H1 (cell line): ENCODE measurements around the gene ITPKB. TPM values are rescaled to one million over a fixed set of nuclear protein-coding genes. Genes with fewer than 3 reads are reported as not detected.

Experiments
- CTCF ChIA-PET: fragments of 300-600 bp; sonication (Branson Sonifier 250); formaldehyde crosslinking; loops from one replicate; lab custom pipeline; 2021; ENCODE audit not compliant: partially characterized antibody; lab: Charles Lee
- POLR2A ChIA-PET: fragments of 300-600 bp; sonication (Branson Sonifier 250); formaldehyde crosslinking; loops from one replicate; lab custom pipeline; 2021; ENCODE audit warnings: inconsistent platforms; ENCODE audit not compliant: partially characterized antibody; lab: Charles Lee
- DNase-seq, 2 experiments: peaks; one replicate each; pipeline versions ENCODE4 v3.0.0 to v3.0.0-alpha.2; 2010 to 2022; ENCODE audit warnings: low spot score in 2 of 2, low read depth in 1 of 2, mixed read lengths in 1 of 2
- FAIRE-seq: peaks from 2 replicates; lab custom pipeline; 2011; peaks lifted over from hg19 to GRCh38; lab: Jason Lieb, UNC
- H2AFZ ChIP-seq: 2 replicates; pipeline ENCODE4 v1.8.1; 2012; ENCODE audit warnings: low read length, inconsistent platforms
- H2AK5ac ChIP-seq: 2 replicates; pipeline ENCODE4 v1.6.1; 2013; ENCODE audit warnings: low read depth, low read length
- H2BK120ac ChIP-seq: replicated peaks from 2 replicates; pipeline ENCODE3; 2013; ENCODE audit warnings: low read depth, low read length, inconsistent platforms
- H2BK12ac ChIP-seq: 2 replicates; pipeline ENCODE4 v1.6.1; 2013; ENCODE audit warnings: low read depth, low read length
- H2BK15ac ChIP-seq: 2 replicates; pipeline ENCODE4 v1.6.1; 2013; ENCODE audit warnings: low read length
- H2BK20ac ChIP-seq: 2 replicates; pipeline ENCODE4 v1.6.1; 2013; ENCODE audit warnings: low read length
- H2BK5ac ChIP-seq: 2 replicates; pipeline ENCODE4 v1.6.1; 2013; ENCODE audit warnings: low read depth, low read length
- H3K14ac ChIP-seq: 2 replicates; pipeline ENCODE4 v1.6.1; 2013; ENCODE audit warnings: inconsistent platforms; ENCODE audit not compliant: insufficient read length
- H3K18ac ChIP-seq: 2 replicates; pipeline ENCODE4 v1.6.1; 2013; ENCODE audit warnings: low read length; ENCODE audit errors: extremely low read depth
- H3K23ac ChIP-seq: 2 replicates; pipeline ENCODE4 v1.6.1; 2013; ENCODE audit warnings: inconsistent platforms; ENCODE audit not compliant: insufficient read length
- H3K23me2 ChIP-seq: 2 replicates; pipeline ENCODE4 v1.6.1; 2013; ENCODE audit warnings: low read depth, low read length
- H3K27ac ChIP-seq: 2 replicates; pipeline ENCODE4 v1.6.1; 2011; ENCODE audit warnings: low read depth, low read length, inconsistent platforms
- H3K27me3 ChIP-seq, 4 experiments: replicated peaks in 1 of 4; 1 replicate in 1 of 4; 2 replicates in 3 of 4; pipeline versions ENCODE4 v1.6.1 to v1.8.1; 2011 to 2013; ENCODE audit warnings: low read length in 3 of 4, mild to moderate bottlenecking in 3 of 4, inconsistent platforms in 2 of 4, mixed read lengths in 2 of 4, moderate library complexity in 1 of 4; ENCODE audit not compliant: control insufficient read depth in 3 of 4, insufficient read depth in 3 of 4; ENCODE audit errors: extremely low read depth in 1 of 4
- H3K36me3 ChIP-seq, 4 experiments: 2 replicates each; pipeline versions ENCODE4 v1.6.1 to v1.8.1; 2011 to 2013; ENCODE audit warnings: mild to moderate bottlenecking in 4 of 4, low read length in 3 of 4, moderate library complexity in 2 of 4, control low read depth in 1 of 4, inconsistent platforms in 1 of 4; ENCODE audit not compliant: insufficient read depth in 4 of 4, control insufficient read depth in 2 of 4
- H3K4ac ChIP-seq: replicated peaks from 2 replicates; pipeline ENCODE3; 2013; ENCODE audit warnings: low read length, low read depth, mixed read lengths, inconsistent platforms; ENCODE audit not compliant: insufficient read length
- H3K4me1 ChIP-seq, 4 experiments: replicated peaks in 1 of 4; 1 replicate in 1 of 4; 2 replicates in 3 of 4; pipeline versions ENCODE4 v1.6.1 to v1.8.1; 2011 to 2013; ENCODE audit warnings: low read length in 3 of 4, inconsistent platforms in 2 of 4, mixed read lengths in 1 of 4; ENCODE audit not compliant: insufficient read depth in 4 of 4, control insufficient read depth in 3 of 4
- H3K4me2 ChIP-seq, 2 experiments: 2 replicates each; pipeline versions ENCODE4 v1.6.1 to v1.8.1; 2011 to 2013; ENCODE audit warnings: low read depth in 2 of 2, low read length in 2 of 2, control low read depth in 1 of 2, inconsistent platforms in 1 of 2, mild to moderate bottlenecking in 1 of 2; ENCODE audit not compliant: insufficient read depth in 1 of 2
- H3K4me3 ChIP-seq, 4 experiments: fragments of 200-600, 300-600 bp in 1 of 4; sonication (generic), shearing (Covaris generic), sonication (Bioruptor Twin) in 1 of 4; 2 replicates each; pipeline versions ENCODE4 v1.5.1 to v1.8.1; 2011 to 2016; ENCODE audit warnings: low read length in 4 of 4, low read depth in 3 of 4, control low read depth in 2 of 4, inconsistent platforms in 2 of 4, mild to moderate bottlenecking in 2 of 4, mixed read lengths in 1 of 4, moderate library complexity in 1 of 4; ENCODE audit not compliant: insufficient read depth in 2 of 4; ENCODE audit errors: extremely low read depth in 1 of 4
- H3K56ac ChIP-seq: replicated peaks from 2 replicates; pipeline ENCODE3; 2013; ENCODE audit warnings: low read depth, mild to moderate bottlenecking, mixed read lengths, low read length, inconsistent platforms; ENCODE audit not compliant: insufficient read length
- H3K79me1 ChIP-seq: 2 replicates; pipeline ENCODE4 v1.6.1; 2013; ENCODE audit warnings: low read depth, low read length, control low read depth
- H3K79me2 ChIP-seq, 2 experiments: 2 replicates each; pipeline versions ENCODE4 v1.6.1 to v1.8.1; 2012 to 2013; ENCODE audit warnings: low read length in 2 of 2, mild to moderate bottlenecking in 2 of 2, inconsistent platforms in 1 of 2; ENCODE audit not compliant: insufficient read depth in 2 of 2, control insufficient read depth in 1 of 2
- H3K9ac ChIP-seq, 4 experiments: replicated peaks in 1 of 4; 1 replicate in 1 of 4; 2 replicates in 3 of 4; pipeline versions ENCODE4 v1.6.1 to v1.8.1; 2011 to 2013; ENCODE audit warnings: low read depth in 3 of 4, low read length in 3 of 4, control low read depth in 2 of 4, mild to moderate bottlenecking in 2 of 4, moderate library complexity in 2 of 4, inconsistent platforms in 1 of 4; ENCODE audit errors: extremely low read depth in 1 of 4
- H3K9me3 ChIP-seq, 2 experiments: 2 replicates each; pipeline versions ENCODE4 v1.6.1 to v1.8.1; 2012 to 2013; ENCODE audit warnings: mild to moderate bottlenecking in 2 of 2, moderate library complexity in 2 of 2, control low read depth in 1 of 2, inconsistent platforms in 1 of 2, low read depth in 1 of 2, low read length in 1 of 2, mixed read lengths in 1 of 2; ENCODE audit not compliant: insufficient read depth in 2 of 2
- H4K20me1 ChIP-seq, 2 experiments: replicated peaks in 1 of 2; 2 replicates each; pipeline versions ENCODE3 to v1.8.1; 2011 to 2013; ENCODE audit warnings: inconsistent platforms in 2 of 2, low read length in 2 of 2, mild to moderate bottlenecking in 1 of 2; ENCODE audit not compliant: insufficient read depth in 2 of 2, control insufficient read depth in 1 of 2
- H4K5ac ChIP-seq: 2 replicates; pipeline ENCODE4 v1.6.1; 2013; ENCODE audit warnings: low read length, low read depth, mixed read lengths, inconsistent platforms; ENCODE audit not compliant: insufficient read length
- H4K8ac ChIP-seq: 2 replicates; pipeline ENCODE4 v1.8.0; 2013; ENCODE audit warnings: mild to moderate bottlenecking, moderate library complexity, low read length, inconsistent platforms; ENCODE audit not compliant: insufficient read depth; ENCODE audit errors: extremely low read depth
- H4K91ac ChIP-seq: replicated peaks from 2 replicates; pipeline ENCODE3; 2013; ENCODE audit warnings: low read length, mixed read lengths, inconsistent platforms; ENCODE audit not compliant: insufficient read length
- EGR1 ChIP-seq: IDR thresholded peaks from 2 replicates; pipeline ENCODE4 v1.6.1; 2011; ENCODE audit warnings: low read depth, low read length, borderline replicate concordance
- HDAC2 ChIP-seq, 2 experiments: fragments of 300-600 bp in 1 of 2; sonication (generic) in 1 of 2; IDR thresholded peaks; 2 replicates each; pipeline ENCODE4 v1.6.1; 2011 to 2012; ENCODE audit warnings: low read depth in 2 of 2, low read length in 2 of 2, mild to moderate bottlenecking in 2 of 2, moderate library complexity in 2 of 2, borderline replicate concordance in 1 of 2, inconsistent platforms in 1 of 2
- SP2 ChIP-seq: IDR thresholded peaks from 2 replicates; pipeline ENCODE4 v1.6.1; 2012; ENCODE audit warnings: mild to moderate bottlenecking, low read length, inconsistent platforms
- WGBS, 2 experiments: shearing (Covaris generic) in 1 of 2; methylation state at CpG; one replicate each; pipeline versions ENCODE4 v1.1.6 to v1.1.7; 2013 to 2015; ENCODE audit warnings: low lambda C conversion rate in 2 of 2, mixed read lengths in 2 of 2, inconsistent platforms in 1 of 2, low coverage in 1 of 2, missing lambda C conversion rate in 1 of 2; ENCODE audit not compliant: insufficient replicate concordance in 2 of 2, insufficient coverage in 1 of 2, insufficient read length in 1 of 2; ENCODE audit errors: extremely low coverage in 1 of 2, missing lambda C conversion rate in 1 of 2; 5-methylcytosine and 5-hydroxymethylcytosine counted together
- polyA plus RNA-seq, 7 experiments: library from polyadenylated mRNA; depleted of rRNA in 3 of 7; stranded (reverse) in 5 of 7; unstranded in 2 of 7; fragments of >200 nt in 5 of 7; fragments of 200-250 nt in 2 of 7; gene quantifications; 1 replicate in 5 of 7; 2 replicates in 1 of 7; 4 replicates in 1 of 7; pipeline versions ENCODE4 v1.2.1 to v1.2.3, GENCODE V29; 2011 to 2013; ENCODE audit warnings: missing spikeins in 2 of 7, mixed read lengths in 2 of 7
- total RNA-seq: library from RNA; stranded (reverse); fragmentation: NEBNext Ultra II Directional; extraction: Animal tissue kit (Norgen Biotek cat#: 25700); gene quantifications from 2 replicates; pipeline ENCODE4 v1.2.1, GENCODE V29; 2021

The ITPKB gene
- total and polyA plus RNA-seq, 2 of the 8 experiments (the other 6 are each of a cell fraction or from before 2014, with no cell fraction given), result 1.7 to 4.8 TPM

DNA sequence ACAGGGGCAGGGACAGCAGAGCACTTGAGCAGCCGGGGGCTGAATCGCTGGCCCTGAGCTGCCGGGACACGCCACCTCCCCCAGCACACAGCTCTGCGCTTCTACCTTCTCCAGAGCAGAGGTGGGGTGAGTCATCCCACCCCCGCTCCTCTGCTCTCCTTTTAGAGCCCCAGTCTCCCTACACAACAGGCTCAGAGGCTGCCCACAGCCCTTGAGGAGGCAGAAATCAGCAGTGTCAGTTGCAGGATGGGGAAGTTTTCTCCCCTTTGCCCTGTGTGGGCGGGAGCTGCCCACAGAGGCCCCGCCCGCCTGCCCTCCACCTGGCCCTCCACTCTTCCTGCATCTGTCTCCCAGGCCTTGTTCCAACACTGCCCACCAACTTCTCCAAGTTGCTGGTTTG, 95.9 kb downstream of the ITPKB start:
- H2AK5ac ChIP-seq, result no peak overlapping the region
- no peak overlapping the region; a peak in 1 of 4 replicates for H3K4me2 ChIP-seq
- FAIRE-seq, result no peak

More for the DNA sequence above, 95.9 kb downstream of the ITPKB start:
- H2BK120ac ChIP-seq, result no peak overlapping the region
- no peaks in the 10 kb centered on the region; a peak in 1 of 7 replicates for H3K27me3 ChIP-seq
- H2BK20ac ChIP-seq, result peak overlapping the region; percentile 72; the same call in 1 of the 2 replicates
- 90% methylated on average over 9 of the region's 9 CpGs; no CpG with 5 or more reads in 1 of the 2 experiments for WGBS, 2 experiments
- no peaks in the 10 kb centered on the region for H3K23me2 ChIP-seq
- no peak for TF ChIP-seq HDAC2 (IDR thresholded peaks at IDR 0.05; ENCODE audit: borderline replicate concordance in 1 of 2, low read depth in 2 of 2, low read length in 2 of 2)
- TF ChIP-seq SP2, result no peak
- TF ChIP-seq EGR1, result 0 out of 2 replicates have a peak, but pooled peaks have one; percentile 18
- H2BK12ac ChIP-seq, result no peak overlapping the region
- H3K14ac ChIP-seq, result no peak overlapping the region
- POLR2A ChIA-PET, result no interaction called here
- no peak overlapping the region for H3K27ac ChIP-seq
- CTCF ChIA-PET, result interaction anchor here (0.9 to 3.9 kb wide), 7 partner anchors 9 to 186 kb away, joined by 3 to 17 read pairs (median 5); no protein-coding TSS in a partner anchor
- no peaks in the 10 kb centered on the region for H3K79me2 ChIP-seq
- no peak overlapping the region for H2BK15ac ChIP-seq
- H3K79me1 ChIP-seq, result no peaks in the 10 kb centered on the region
- H3K4ac ChIP-seq, result no peak overlapping the region
- H3K4me3 ChIP-seq, result no peak overlapping the region
- no peak overlapping the region for H2AFZ ChIP-seq
- H3K18ac ChIP-seq, result no peak overlapping the region
- peaks cover 0 to 3% (median 1%) of the 10 kb centered on the region in 4 experiments; a peak in 1 of 7 replicates for H3K4me1 ChIP-seq
- no peak overlapping the region for H3K56ac ChIP-seq
- DNase-seq, result no peak
- no peak overlapping the region for H4K91ac ChIP-seq
- H4K20me1 ChIP-seq, result no peaks in the 10 kb centered on the region
- H3K9me3 ChIP-seq, result no peaks in the 10 kb centered on the region
- H4K5ac ChIP-seq, result no peak overlapping the region
- H3K36me3 ChIP-seq, result no peaks in the 10 kb centered on the region
- 0 out of 2 replicates have a peak overlapping the region, but pooled peaks have one; percentile 7 for H2BK5ac ChIP-seq
- no peak overlapping the region for H3K9ac ChIP-seq
- H3K23ac ChIP-seq, result no peak overlapping the region
- H4K8ac ChIP-seq, result no peak overlapping the region
